Astrocyte of the cerebellum (primary cell): ENCODE measurements around the gene MEGF8.

ENCODE experiments used
- DNase-seq: peaks from one replicate; pipeline ENCODE4 v3.0.0-alpha.2; 2011; ENCODE audit warnings: low read depth
- H3K4me3 ChIP-seq: 2 replicates; pipeline ENCODE4 v1.5.1; 2011; ENCODE audit warnings: mild to moderate bottlenecking, low read depth, low read length, moderate library complexity
- in situ Hi-C: cut with HindIII; loops from 2 replicates; pipeline ENCODE4 v1.10.0; 2017; ENCODE audit warnings: low sequenced_read_pairs
- TF ChIP-seq, protein P1 (sequence below): IDR thresholded peaks from 2 replicates; pipeline ENCODE4 v1.5.1; 2012; ENCODE audit warnings: low read length, low read depth, moderate library complexity, mild to moderate bottlenecking; ENCODE audit errors: missing control alignments

The MEGF8 gene

DNA sequence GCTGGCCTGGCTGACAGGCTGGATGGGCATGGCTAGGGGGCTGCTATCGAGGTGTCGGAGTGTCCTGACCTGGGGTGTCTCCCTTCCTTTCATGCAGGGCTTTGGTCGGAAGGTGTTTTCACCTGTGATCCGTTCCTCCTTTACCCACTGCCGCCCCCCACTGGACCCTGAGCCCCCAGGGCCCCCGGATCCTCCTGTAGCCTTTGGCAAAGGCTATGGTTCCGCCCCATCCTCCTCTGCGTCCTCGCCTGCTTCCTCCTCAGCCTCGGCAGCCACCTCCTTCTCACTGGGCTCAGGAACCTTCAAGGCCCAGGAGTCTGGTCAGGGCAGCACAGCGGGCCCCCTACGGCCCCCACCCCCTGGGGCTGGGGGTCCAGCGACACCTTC lies 35.3 kb upstream of the MEGF8 start:
- no peak for DNase-seq
- TF ChIP-seq, protein P1, sequence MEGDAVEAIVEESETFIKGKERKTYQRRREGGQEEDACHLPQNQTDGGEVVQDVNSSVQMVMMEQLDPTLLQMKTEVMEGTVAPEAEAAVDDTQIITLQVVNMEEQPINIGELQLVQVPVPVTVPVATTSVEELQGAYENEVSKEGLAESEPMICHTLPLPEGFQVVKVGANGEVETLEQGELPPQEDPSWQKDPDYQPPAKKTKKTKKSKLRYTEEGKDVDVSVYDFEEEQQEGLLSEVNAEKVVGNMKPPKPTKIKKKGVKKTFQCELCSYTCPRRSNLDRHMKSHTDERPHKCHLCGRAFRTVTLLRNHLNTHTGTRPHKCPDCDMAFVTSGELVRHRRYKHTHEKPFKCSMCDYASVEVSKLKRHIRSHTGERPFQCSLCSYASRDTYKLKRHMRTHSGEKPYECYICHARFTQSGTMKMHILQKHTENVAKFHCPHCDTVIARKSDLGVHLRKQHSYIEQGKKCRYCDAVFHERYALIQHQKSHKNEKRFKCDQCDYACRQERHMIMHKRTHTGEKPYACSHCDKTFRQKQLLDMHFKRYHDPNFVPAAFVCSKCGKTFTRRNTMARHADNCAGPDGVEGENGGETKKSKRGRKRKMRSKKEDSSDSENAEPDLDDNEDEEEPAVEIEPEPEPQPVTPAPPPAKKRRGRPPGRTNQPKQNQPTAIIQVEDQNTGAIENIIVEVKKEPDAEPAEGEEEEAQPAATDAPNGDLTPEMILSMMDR, result no peak
- H3K4me3 ChIP-seq, result no peak overlapping the region
- in situ Hi-C loops, result no loop called here

DNA sequence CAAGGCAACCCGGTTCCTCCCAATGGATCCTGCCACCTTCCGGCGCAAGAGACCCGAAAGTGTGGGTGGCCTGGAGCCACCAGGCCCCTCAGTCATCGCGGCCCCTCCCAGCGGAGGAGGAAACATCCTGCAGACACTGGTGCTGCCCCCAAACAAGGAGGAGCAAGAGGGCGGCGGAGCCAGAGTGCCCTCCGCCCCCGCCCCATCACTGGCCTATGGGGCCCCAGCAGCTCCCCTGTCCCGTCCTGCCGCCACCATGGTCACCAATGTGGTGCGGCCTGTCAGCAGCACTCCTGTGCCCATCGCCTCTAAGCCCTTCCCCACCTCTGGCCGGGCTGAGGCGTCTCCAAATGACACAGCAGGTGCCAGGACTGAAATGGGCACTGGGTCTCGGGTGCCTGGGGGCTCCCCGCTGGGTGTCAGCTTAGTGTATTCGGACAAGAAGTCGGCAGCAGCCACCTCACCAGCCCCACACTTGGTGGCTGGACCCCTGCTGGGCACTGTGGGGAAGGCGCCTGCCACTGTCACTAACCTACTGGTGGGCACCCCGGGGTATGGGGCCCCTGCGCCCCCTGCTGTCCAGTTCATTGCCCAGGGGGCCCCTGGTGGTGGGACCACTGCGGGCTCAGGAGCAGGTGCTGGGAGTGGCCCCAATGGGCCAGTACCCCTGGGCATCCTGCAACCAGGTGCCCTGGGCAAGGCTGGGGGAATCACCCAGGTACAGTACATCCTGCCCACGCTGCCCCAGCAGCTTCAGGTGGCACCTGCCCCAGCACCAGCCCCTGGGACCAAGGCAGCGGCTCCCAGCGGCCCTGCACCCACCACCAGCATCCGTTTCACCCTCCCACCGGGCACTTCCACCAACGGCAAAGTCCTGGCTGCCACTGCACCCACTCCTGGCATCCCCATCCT lies 34.7 kb upstream of the MEGF8 start:
- DNase-seq, result no peak
- in situ Hi-C loops, result no loop called here
- H3K4me3 ChIP-seq, result no peak overlapping the region
- TF ChIP-seq, protein P1, result peak; percentile 17

DNA sequence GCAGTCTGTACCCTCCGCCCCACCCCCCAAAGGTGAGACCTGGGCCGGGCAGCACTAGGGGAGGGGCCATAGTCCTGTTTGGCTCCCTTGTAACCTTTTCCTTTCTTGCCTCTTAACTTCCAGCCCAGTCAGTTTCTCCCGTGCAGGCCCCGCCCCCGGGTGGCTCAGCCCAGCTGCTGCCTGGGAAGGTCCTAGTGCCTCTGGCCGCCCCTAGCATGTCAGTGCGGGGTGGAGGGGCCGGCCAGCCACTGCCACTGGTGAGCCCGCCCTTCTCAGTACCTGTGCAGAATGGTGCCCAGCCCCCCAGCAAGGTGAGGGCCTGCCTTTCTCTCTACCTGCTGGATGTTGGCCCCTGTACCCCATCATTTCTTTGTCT lies 34.0 kb upstream of the MEGF8 start:
- in situ Hi-C loops, result no loop called here
- no peak for DNase-seq
- H3K4me3 ChIP-seq, result no peak overlapping the region
- TF ChIP-seq, protein P1, result no peak

DNA sequence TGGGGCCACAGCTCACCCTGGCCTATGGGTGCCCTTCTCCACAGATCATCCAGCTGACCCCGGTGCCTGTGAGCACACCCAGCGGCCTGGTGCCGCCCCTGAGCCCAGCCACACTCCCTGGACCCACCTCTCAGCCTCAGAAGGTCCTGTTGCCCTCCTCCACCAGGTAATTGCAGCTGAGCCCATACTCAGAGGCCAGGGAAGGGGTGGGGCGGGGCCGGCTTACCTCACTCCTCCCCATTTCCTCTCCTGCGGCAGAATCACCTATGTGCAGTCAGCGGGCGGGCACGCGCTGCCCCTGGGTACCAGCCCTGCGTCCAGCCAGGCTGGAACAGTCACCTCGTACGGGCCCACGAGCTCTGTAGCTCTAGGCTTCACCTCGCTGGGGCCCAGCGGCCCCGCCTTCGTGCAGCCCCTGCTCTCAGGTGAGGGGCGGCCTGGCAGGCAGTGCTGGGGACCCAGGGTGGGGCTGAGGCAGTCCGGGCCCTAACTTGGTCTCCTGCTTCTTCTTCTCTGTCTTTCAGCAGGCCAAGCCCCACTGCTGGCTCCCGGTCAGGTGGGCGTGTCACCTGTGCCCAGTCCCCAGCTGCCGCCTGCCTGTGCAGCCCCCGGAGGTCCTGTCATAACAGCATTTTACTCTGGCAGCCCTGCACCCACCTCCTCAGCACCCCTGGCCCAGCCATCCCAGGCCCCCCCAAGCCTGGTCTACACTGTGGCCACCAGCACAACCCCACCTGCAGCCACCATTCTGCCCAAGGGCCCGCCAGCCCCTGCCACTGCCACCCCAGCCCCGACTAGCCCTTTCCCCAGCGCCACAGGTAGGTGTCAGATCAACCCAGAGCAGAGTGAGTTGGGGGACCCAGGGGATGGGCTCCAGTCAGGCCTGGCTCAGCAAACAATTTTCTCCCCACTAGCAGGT lies 33.1 kb upstream of the MEGF8 start:
- TF ChIP-seq, protein P1, result no peak
- DNase-seq, result no peak
- in situ Hi-C loops, result no loop called here
- H3K4me3 ChIP-seq, result no peak overlapping the region

DNA sequence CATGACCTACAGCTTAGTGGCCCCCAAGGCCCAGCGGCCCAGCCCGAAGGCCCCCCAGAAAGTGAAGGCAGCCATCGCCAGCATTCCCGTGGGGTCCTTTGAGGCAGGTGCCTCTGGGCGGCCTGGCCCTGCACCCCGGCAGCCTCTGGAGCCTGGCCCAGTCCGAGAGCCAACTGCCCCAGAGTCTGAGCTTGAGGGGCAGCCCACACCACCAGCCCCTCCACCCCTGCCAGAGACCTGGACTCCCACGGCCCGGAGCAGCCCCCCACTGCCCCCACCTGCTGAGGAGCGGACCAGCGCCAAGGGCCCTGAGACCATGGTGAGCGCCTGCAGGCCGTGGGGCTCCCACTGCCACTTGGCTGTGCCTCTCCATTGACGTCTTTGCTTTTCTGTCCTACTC lies 32.5 kb upstream of the MEGF8 start:
- TF ChIP-seq, protein P1, result no peak
- DNase-seq, result no peak
- in situ Hi-C loops, result no loop called here

DNA sequence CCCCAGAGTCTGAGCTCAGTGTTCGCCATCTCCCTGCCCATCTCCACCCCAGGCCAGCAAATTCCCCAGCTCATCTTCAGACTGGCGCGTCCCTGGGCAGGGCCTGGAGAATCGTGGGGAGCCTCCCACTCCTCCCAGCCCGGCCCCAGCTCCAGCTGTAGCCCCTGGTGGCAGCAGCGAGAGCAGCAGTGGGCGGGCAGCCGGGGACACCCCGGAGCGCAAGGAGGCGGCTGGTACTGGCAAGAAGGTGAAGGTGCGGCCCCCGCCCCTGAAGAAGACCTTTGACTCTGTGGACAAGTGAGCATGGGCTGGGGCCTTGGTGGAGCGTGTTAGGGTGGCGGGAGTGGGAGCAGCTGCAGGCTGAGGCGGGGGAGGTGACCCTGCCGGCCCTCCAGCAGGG lies 31.9 kb upstream of the MEGF8 start:
- in situ Hi-C loops, result no loop called here
- TF ChIP-seq, protein P1, result no peak
- no peak for DNase-seq
- no peak overlapping the region for H3K4me3 ChIP-seq

More for the DNA sequence above, 32.5 kb upstream of the MEGF8 start:
- no peak overlapping the region for H3K4me3 ChIP-seq
